NCI-H1105 (cell line): Measurements from ENCODE around the gene SLC66A2.
"Not testable (repeated sequence)": the region's sequence is repeated elsewhere in the genome, so short reads cannot be mapped to it uniquely, and the experiment has no call there.

Source experiments
- DNase-seq: peaks from one replicate; lab custom pipeline; 2025; lab: John Stamatoyannopoulos, UW

SLC66A2 gene

GRCh38 chr18:79971211-79971952 lies 19.9 kb upstream of the SLC66A2 start:
- DNase-seq = no peak

DNA sequence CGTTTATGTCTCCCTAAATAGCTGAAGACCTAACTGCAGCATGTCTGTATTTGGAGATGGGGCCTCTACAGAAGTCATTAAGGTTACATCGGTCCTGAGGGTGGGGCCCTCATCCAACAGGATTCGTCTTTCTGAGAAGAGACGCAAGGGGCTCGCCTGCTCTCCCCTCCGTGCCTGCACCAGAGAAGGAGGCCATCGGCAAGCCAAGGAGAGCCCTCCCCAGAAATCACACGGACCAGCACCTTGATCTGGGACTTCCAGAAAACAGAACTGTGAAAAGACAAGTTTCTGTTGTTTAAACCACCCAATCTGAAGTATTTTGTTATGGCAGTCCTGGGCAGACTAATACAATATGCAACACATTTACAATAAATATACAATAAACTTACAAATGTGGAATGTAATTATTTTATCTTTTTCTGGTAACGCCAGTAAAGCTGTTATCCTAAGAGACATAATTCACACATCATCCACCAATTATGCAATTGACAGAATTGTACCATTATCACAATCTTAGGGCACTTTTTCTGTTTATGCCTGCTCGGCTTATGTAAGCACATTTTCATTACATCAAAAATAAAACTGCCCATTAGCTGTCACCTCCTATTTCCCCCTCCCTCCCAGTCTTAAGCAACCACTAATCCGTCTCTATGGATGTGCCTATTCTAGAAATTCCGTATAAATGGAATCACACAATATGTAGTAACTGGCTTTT lies 19.1 kb upstream of the SLC66A2 start:
- no peak for DNase-seq

GRCh38 chr18:79965119-79965902 lies 13.9 kb upstream of the SLC66A2 start:
- peak; percentile 52 for DNase-seq

DNA sequence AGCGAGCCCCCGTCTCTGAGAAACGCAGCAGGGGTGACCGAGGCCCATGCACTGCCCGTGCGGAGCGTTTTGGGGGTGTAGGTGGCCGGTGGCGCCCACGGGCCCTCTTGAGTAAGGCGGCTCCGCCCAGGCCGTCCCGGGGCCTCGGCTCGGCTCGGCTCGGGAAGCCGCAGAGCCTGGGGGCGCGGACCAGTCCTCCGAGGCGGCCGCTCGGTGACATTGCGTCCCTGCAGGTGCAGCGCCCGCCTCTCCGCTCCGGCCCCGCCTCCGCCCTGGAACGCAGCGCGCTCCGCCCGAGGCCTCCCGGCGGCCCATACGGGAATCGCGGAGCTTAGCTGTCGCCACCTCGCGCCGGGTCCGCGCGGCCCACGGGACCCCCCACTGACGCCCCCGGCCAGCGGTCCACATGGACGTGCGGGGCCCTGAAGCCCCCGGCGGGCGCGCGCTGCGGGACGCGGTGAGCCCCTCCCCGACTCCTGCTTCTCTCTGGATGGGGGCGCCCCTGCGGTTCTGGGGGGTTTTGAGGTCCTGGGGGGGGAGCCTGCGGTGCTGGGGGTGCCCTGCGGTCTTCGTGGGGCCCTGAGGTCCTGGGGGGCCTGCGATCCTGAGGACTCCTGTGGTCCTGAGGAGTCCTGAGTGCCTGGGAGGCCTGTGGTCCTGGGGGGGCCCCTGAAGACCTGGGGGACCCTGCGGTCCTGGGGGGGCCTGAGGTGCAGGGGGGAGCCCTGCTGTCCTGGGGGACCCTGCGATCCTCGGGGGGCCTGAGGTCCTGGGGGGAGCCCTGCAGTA lies 13.1 kb upstream of the SLC66A2 start, which contains the start of gene HSBP1L1:
HSBP1L1 (plus strand) TSS at position 314 of the 789 bp plus-strand sequence; CDS start at position 407, 93 bp downstream.
- peak; percentile 17 for DNase-seq

GRCh38 chr18:79963658-79964329 lies 12.3 kb upstream of the SLC66A2 start:
- DNase-seq = no peak

GRCh38 chr18:79962835-79963657 lies 11.6 kb upstream of the SLC66A2 start:
- DNase-seq = no peak

DNA sequence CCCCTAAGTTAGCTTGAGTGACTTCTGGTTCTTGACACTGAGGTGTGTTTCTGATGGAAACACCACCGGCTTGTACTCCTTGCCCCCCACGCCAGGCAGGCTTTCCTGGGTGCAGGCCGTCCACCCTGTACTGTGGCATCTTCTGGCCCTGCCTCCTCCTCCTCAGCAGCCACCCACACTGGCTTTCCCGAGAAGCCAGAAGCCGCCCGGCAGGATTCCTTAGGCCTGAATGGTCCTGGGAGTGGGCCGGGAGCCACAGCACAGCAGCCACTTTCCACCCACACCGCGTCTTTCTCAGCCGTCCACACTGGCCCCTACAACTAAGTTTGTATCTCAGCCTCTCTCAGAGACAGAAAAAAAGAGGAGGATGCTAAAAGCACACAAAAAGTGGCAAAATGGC lies 10.9 kb upstream of the SLC66A2 start:
- no peak for DNase-seq

DNA sequence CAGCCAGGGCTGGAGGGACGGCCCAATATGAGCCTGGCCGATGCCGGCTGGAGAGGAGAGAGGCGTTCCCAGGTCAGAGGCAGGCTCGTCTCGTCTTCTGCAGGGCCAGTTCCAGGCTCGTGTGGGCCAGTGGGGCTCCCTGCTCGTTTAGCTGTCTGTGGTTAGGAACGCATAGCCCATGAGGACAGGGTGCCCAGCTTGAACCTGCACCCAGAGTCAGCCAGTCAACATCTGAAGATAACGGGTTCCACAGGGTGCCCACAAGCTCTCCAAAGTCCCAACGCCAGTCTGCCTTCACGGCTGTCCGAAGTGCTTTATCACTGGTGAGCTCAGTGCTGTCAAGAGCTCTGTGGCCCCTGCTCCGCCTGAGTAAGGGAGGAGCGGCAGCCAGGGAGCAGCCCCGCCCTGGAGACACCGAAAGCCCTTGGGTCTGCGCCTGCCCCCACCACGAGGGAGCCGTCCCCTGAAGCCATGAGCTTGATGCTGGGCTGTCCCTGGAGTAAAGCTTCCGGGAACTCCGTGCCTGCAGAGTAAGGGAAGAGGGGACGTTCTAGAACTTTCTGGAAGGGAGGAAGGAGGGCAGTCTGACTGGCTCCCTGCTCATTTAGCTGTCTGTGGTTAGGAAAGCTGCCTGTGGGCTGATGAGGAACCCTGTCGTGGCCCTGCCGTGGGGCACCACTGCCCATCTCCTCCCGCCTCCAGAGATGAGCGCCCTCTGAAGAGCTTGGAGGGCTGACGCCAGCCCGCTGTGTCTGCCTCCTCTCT lies 10.3 kb upstream of the SLC66A2 start:
- DNase-seq = no peak

GRCh38 chr18:79960921-79961526 lies 9.6 kb upstream of the SLC66A2 start:
- DNase-seq = no peak

DNA sequence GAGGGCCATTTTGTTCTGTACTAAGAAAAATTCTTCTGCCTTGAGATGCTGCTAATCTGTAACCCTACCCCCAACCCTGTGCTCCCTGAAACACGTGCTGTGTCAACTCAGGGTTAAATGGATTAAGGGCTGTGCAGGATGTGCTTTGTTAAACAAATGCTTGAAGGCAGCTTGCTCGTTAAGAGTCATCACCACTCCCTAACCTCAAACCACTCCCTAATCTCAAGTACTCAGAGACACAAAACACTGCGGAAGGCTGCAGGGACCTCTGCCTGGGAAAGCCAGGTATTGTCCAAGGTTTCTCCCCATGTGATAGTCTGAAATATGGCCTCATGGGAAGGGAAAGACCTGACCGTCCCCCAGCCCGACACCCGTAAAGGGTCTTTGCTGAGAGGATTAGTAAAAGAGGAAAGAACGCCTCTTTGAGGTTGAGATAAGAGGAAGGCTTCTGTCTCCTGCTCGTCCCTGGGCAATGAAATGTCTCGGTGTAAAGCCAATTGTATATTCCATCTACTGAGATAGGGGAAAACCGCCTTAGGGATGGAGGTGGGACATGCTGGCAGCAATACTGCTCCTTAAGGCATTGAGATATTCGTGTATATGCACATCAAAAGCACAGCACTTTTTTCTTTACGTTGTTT lies 8.8 kb upstream of the SLC66A2 start:
- not testable (repeated sequence) for DNase-seq

DNA sequence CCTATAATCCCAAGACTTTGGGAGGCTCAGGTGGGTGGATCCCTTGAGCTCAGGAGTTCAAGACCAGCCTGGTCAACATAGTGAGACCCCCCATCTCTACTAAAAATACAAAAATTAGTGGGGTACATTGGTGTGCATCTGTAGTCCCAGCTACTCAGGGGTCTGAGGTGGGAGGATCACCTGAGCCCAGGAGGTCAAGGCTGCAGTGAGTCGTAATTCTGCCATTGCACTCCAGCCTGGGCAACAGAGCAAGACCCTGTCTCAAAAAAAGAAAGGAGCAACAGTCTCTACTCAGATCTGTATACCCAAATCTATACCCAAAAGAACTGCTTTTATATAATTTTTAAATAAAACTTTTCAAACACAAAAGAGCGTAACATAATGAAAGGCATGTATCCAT lies 7.5 kb upstream of the SLC66A2 start:
- DNase-seq = no peak

DNA sequence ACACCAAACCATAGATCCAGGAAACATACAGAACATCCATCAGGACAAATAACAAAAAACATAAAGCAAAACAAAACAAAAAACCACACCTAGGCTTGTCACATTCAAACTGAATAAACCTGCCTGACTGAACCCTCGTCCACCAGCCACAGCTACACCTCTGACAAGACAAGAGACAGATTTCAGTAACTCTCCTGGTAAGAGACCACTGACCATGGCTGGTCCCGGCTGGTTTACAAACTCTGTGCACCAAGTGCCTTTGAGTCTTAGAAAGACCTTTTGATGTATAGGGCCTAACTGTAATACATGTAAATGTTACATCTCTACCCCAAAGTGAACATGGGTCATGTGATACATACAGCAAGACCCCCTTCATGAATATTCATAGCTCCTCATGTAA lies 4.8 kb upstream of the SLC66A2 start:
- no peak for DNase-seq

- no peak for DNase-seq
Measured at GRCh38 chr18:79955302-79956075, 4.0 kb upstream of the SLC66A2 start.

- no peak for DNase-seq
Measured at GRCh38 chr18:79954791-79955190, 3.3 kb upstream of the SLC66A2 start.

- DNase-seq = no peak
Measured at GRCh38 chr18:79953971-79954651, 2.7 kb upstream of the SLC66A2 start.

GRCh38 chr18:79952996-79953559 lies 1.6 kb upstream of the SLC66A2 start:
- no peak for DNase-seq

DNA sequence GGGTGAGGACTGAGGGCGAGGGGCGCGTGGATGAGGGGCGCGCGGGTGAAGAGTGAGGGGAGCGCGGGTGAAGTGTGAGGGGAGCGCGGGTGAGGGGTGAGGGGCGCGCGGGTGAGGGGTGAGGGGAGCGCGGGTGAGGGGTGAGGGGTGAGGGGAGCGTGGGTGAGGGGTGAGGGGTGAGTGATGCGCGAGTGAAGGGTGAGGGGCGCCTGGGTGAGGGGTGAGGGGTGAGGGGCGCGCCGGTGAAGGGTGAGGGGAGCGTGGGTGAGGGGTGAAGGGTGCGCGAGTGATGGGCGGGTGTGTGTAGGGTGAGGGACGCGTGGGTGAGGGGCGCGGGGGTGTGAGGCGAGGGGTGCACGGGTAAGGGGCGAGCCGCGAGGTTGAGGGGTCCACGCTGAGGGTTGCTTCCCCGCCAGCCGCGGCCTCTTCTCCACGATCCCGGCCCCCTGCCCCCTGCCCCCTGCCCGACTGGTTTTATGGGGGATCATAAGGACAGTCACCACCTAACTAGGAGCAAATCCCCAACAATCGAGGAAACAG lies 1.1 kb upstream of the SLC66A2 start:
- DNase-seq = no peak
